PFSK-1 (cell line): Measurements from ENCODE around the gene JAK1.

ENCODE experiments used
- POLR2AphosphoS5 ChIP-seq: IDR thresholded peaks from 2 replicates; pipeline ENCODE4 v1.6.1; 2012; ENCODE audit warnings: low read depth, mild to moderate bottlenecking, control low read depth, low read length, moderate library complexity
- TF ChIP-seq, protein P1 (sequence below), 2 experiments: IDR thresholded peaks; 2 replicates each; pipeline versions ENCODE4 v1.6.1 to v1.8.0; 2011 to 2012; ENCODE audit warnings: low read depth in 2 of 2, low read length in 2 of 2, control low read depth in 1 of 2, inconsistent platforms in 1 of 2, mild to moderate bottlenecking in 1 of 2, moderate library complexity in 1 of 2; ENCODE audit not compliant: insufficient read depth in 1 of 2

DNA sequence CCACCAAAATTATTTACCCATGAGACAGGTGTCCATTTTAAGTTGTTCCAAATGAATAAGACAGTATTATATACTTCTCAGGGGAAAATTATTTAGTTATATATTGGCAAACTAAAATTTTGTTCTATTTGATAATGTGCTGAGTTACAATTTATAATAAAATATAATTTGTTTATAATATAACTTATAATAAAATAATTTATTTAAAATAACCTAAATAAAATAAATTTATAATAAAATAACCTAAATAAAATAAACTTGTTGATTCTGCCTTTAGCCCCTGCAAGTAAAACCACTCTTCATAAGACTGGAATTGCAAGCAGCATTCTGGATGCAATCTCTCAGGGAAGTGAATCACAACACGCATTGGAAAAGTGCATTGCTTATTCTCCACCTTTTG, 151.9 kb downstream of the JAK1 start:
- TF ChIP-seq, protein P1, sequence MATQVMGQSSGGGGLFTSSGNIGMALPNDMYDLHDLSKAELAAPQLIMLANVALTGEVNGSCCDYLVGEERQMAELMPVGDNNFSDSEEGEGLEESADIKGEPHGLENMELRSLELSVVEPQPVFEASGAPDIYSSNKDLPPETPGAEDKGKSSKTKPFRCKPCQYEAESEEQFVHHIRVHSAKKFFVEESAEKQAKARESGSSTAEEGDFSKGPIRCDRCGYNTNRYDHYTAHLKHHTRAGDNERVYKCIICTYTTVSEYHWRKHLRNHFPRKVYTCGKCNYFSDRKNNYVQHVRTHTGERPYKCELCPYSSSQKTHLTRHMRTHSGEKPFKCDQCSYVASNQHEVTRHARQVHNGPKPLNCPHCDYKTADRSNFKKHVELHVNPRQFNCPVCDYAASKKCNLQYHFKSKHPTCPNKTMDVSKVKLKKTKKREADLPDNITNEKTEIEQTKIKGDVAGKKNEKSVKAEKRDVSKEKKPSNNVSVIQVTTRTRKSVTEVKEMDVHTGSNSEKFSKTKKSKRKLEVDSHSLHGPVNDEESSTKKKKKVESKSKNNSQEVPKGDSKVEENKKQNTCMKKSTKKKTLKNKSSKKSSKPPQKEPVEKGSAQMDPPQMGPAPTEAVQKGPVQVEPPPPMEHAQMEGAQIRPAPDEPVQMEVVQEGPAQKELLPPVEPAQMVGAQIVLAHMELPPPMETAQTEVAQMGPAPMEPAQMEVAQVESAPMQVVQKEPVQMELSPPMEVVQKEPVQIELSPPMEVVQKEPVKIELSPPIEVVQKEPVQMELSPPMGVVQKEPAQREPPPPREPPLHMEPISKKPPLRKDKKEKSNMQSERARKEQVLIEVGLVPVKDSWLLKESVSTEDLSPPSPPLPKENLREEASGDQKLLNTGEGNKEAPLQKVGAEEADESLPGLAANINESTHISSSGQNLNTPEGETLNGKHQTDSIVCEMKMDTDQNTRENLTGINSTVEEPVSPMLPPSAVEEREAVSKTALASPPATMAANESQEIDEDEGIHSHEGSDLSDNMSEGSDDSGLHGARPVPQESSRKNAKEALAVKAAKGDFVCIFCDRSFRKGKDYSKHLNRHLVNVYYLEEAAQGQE (IDR thresholded peaks at IDR 0.05; ENCODE audit: insufficient read depth in 1 of 2, low read depth in 2 of 2, low read length in 2 of 2) = no peak
- no peak for TF ChIP-seq POLR2AphosphoS5
